HCT116 (cell line): ENCODE measurements around the gene NPAS4. TPM values are rescaled to one million over a fixed set of nuclear protein-coding genes. Genes with fewer than 3 reads are reported as not detected.

Experiments used
- ATAC-seq: fragments of 200-7000 bp; cut with Tn5 transposase; 2 replicates; pipeline ENCODE4 v1.9.1; 2020; ENCODE audit warnings: mild to moderate bottlenecking, moderate library complexity
- BruUV-seq: library from RNA; stranded (reverse); fragments of 400-500 nt; replicated peaks from 2 replicates; lab custom pipeline; 2021; lab: Mats Ljungman, UMichigan
- CTCF ChIA-PET: fragments of 300-600 bp; sonication (Branson Sonifier 250); formaldehyde crosslinking; loops from one replicate; lab custom pipeline; 2021; ENCODE audit warnings: antibody characterized with exemption; lab: Charles Lee
- POLR2A ChIA-PET: fragments of 300-600, 350-600 bp; sonication (Branson Sonifier 250); formaldehyde crosslinking; loops from one replicate; lab custom pipeline; 2021; ENCODE audit warnings: antibody characterized with exemption; lab: Charles Lee
- RAD21 ChIA-PET, 2 experiments: fragments of 300-600 bp; sonication (Branson Sonifier 250); formaldehyde crosslinking; loops; one replicate each; lab custom pipeline; 2023; ENCODE audit warnings: low total read pairs in 2 of 2; ENCODE audit not compliant: uncharacterized antibody in 2 of 2, unreplicated experiment in 2 of 2, low non-redundant PET in 1 of 2; lab: Charles Lee
- DNase-seq: peaks from one replicate; pipeline ENCODE4 v3.0.0-alpha.2; 2010; ENCODE audit warnings: low read depth, low spot score
- H2AFZ ChIP-seq: fragments of 200-600 bp; shearing (Covaris generic), sonication (generic); 2 replicates; pipeline ENCODE4 v1.6.1; 2017; ENCODE audit warnings: low read depth, mixed run types, mixed read lengths, antibody characterized with exemption, low read length; ENCODE audit not compliant: poor library complexity, severe bottlenecking
- H3K27ac ChIP-seq: 2 replicates; pipeline ENCODE4 v1.5.1; 2012; ENCODE audit warnings: low read depth, low read length
- H3K27me3 ChIP-seq: fragments of 200-600 bp; sonication (generic); 2 replicates; pipeline ENCODE4 v1.6.1; 2016; ENCODE audit warnings: mixed run types, low read length, mixed read lengths; ENCODE audit not compliant: insufficient read depth
- H3K36me3 ChIP-seq, 2 experiments: fragments of 200-500 bp in 1 of 2; fragments of 200-600 bp in 1 of 2; sonication (Bioruptor generic) in 1 of 2; sonication (generic) in 1 of 2; 2 replicates each; pipeline versions ENCODE4 v1.5.1 to v1.6.1; 2014 to 2016; ENCODE audit warnings: low read length in 2 of 2, inconsistent platforms in 1 of 2, mixed read lengths in 1 of 2, mixed run types in 1 of 2; ENCODE audit not compliant: insufficient read depth in 2 of 2, control insufficient read depth in 1 of 2
- H3K4me1 ChIP-seq, 2 experiments: fragments of 200-600 bp in 1 of 2; sonication (generic) in 1 of 2; 2 replicates each; pipeline versions ENCODE4 v1.5.1 to v1.6.1; 2012 to 2017; ENCODE audit warnings: low read length in 2 of 2, inconsistent platforms in 1 of 2, mild to moderate bottlenecking in 1 of 2, mixed read lengths in 1 of 2, mixed run types in 1 of 2, moderate library complexity in 1 of 2; ENCODE audit not compliant: insufficient read depth in 2 of 2, control insufficient read depth in 1 of 2
- H3K4me2 ChIP-seq: fragments of 200-600 bp; sonication (generic); 2 replicates; pipeline ENCODE4 v1.6.1; 2017; ENCODE audit warnings: mixed run types, low read length, mixed read lengths
- H3K4me3 ChIP-seq, 2 experiments: fragments of 200-600 bp in 1 of 2; sonication (generic) in 1 of 2; replicated peaks in 1 of 2; 2 replicates each; pipeline ENCODE4 v1.5.1; 2011 to 2016; ENCODE audit warnings: low read length in 2 of 2, control low read depth in 1 of 2, low read depth in 1 of 2, mild to moderate bottlenecking in 1 of 2, mixed read lengths in 1 of 2, mixed run types in 1 of 2
- H3K79me2 ChIP-seq: fragments of 200-600 bp; sonication (generic); 2 replicates; pipeline ENCODE4 v1.6.1; 2017; ENCODE audit warnings: mild to moderate bottlenecking, mixed run types, low read length, moderate library complexity, mixed read lengths; ENCODE audit not compliant: insufficient read depth
- H3K9ac ChIP-seq: fragments of 200-600 bp; sonication (generic); 2 replicates; pipeline ENCODE4 v1.6.1; 2016; ENCODE audit warnings: low read length, mixed read lengths
- H3K9me2 ChIP-seq: fragments of 200-600 bp; sonication (generic), shearing (Covaris generic); 2 replicates; pipeline ENCODE4 v1.6.1; 2017; ENCODE audit warnings: mixed run types, mild to moderate bottlenecking, moderate library complexity; ENCODE audit not compliant: insufficient read depth
- H3K9me3 ChIP-seq, 2 experiments: fragments of 200-500 bp in 1 of 2; fragments of 200-600 bp in 1 of 2; sonication (Bioruptor generic) in 1 of 2; sonication (generic) in 1 of 2; 2 replicates each; pipeline ENCODE4 v1.6.1; 2014 to 2017; ENCODE audit warnings: low read length in 2 of 2, mixed read lengths in 2 of 2, inconsistent platforms in 1 of 2, low read depth in 1 of 2, mild to moderate bottlenecking in 1 of 2, mixed run types in 1 of 2, moderate library complexity in 1 of 2; ENCODE audit not compliant: control insufficient read depth in 1 of 2, insufficient read depth in 1 of 2
- H4K20me1 ChIP-seq: fragments of 200-600 bp; sonication (generic), shearing (Covaris generic); 2 replicates; pipeline ENCODE4 v1.6.1; 2017; ENCODE audit warnings: mixed run types, mild to moderate bottlenecking, moderate library complexity; ENCODE audit not compliant: insufficient read depth
- CTCF ChIP-seq, 3 experiments: fragments of 200-600 bp in 1 of 3; sonication (generic) in 1 of 3; IDR thresholded peaks in 2 of 3; conservative IDR thresholded peaks in 1 of 3; 2 replicates each; pipeline ENCODE4 v1.5.1; 2012 to 2017; ENCODE audit warnings: low read depth in 2 of 3, low read length in 2 of 3, antibody characterized with exemption in 1 of 3, borderline replicate concordance in 1 of 3, control low read depth in 1 of 3, mild to moderate bottlenecking in 1 of 3, mixed read lengths in 1 of 3, mixed run types in 1 of 3, moderate library complexity in 1 of 3; ENCODE audit not compliant: insufficient read depth in 1 of 3
- EZH2 ChIP-seq: fragments of 200-600 bp; sonication (generic); IDR thresholded peaks from 2 replicates; pipeline ENCODE4 v1.6.1; 2017; ENCODE audit warnings: antibody characterized with exemption, mixed run types
- RAD21 ChIP-seq: IDR thresholded peaks from 2 replicates; pipeline ENCODE4 v1.6.1; 2012; ENCODE audit warnings: low read depth, mild to moderate bottlenecking
- REST ChIP-seq: IDR thresholded peaks from 2 replicates; pipeline ENCODE4 v1.6.1; 2012; ENCODE audit warnings: low read depth
- intact Hi-C: fragments of 100-400 bp; cut with micrococcal nuclease; formaldehyde crosslinking; loops from 2 replicates; pipeline ENCODE4 v1.10.0; 2022
- total RNA-seq: library from RNA; stranded (reverse); gene quantifications from one replicate; pipeline ENCODE4 v1.2.1, GENCODE V29; 2021; ENCODE audit not compliant: unreplicated experiment

Gene NPAS4
- total RNA-seq, 1 experiment from 2014 or later = not detected

DNA sequence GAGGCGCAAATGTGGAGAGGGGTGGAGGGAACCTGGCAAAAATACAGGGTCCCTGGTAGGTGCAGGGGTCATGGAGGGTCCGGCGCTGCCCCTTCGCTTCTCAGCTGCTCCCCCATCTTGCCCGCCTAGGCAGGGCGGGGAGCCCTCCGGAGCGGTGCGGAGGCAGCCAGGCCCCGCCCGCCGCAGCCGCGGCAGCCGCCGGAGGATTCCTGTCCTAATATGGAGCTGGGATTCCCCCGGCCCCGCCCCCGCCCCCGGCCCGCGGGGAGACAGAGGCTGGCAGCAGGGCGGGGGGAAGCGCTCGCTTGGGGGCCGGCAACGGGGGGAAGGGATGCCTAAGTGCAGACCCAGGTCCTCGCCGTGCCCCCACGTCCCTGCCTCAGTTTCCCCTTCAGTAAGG, 1.0 kb upstream of the NPAS4 start:
- H4K20me1 ChIP-seq = no peaks in the 10 kb centered on the region
- ATAC-seq (no peak), DNase-seq (no peak)
- H3K4me2 ChIP-seq = no peak overlapping the region
- RAD21 ChIA-PET = no interaction called here
- no peak overlapping the region for H2AFZ ChIP-seq
- H3K9me2 ChIP-seq = no peaks in the 10 kb centered on the region
- TF ChIP-seq CTCF (IDR thresholded peaks at IDR 0.05 in 2 of 3, conservative IDR thresholded peaks at IDR 0.05 in 1 of 3; ENCODE audit: borderline replicate concordance in 1 of 3, insufficient read depth in 1 of 3, low read depth in 2 of 3, low read length in 2 of 3) (no peak), RAD21 (no peak), REST (no peak), EZH2 (no peak)
- no peak overlapping the region for H3K27ac ChIP-seq
- H3K79me2 ChIP-seq = no peaks in the 10 kb centered on the region
- POLR2A ChIA-PET = no interaction called here
- no peak overlapping the region for H3K4me3 ChIP-seq
- peaks cover 12 to 17% of the 10 kb centered on the region in 2 experiments for H3K4me1 ChIP-seq
- CTCF ChIA-PET = interaction anchor here (1.4 kb wide), 1 partner anchor 108 kb away, joined by 3 read pairs; no protein-coding TSS in a partner anchor
- H3K27me3 ChIP-seq = peaks cover 43% of the 10 kb centered on the region
- no peak overlapping the region for H3K9ac ChIP-seq
- H3K9me3 ChIP-seq = no peaks in the 10 kb centered on the region
- H3K36me3 ChIP-seq = no peaks in the 10 kb centered on the region
- no TSS peak for BruUV-seq
- intact Hi-C loops = no loop called here
